Smooth muscle cell (in vitro differentiated cells): ENCODE data around the gene SVEP1. TPM values are rescaled to one million over a fixed set of nuclear protein-coding genes. Genes with fewer than 3 reads are reported as not detected.

Experiments used
- DNase-seq: peaks from one replicate; lab custom pipeline; 2025; ENCODE audit not compliant: unreplicated experiment; lab: John Stamatoyannopoulos, UW
- H2AFZ ChIP-seq: fragments of 200-600 bp; sonication (generic); 2 replicates; pipeline ENCODE4 v1.6.0; 2016; ENCODE audit warnings: antibody characterized with exemption, low read depth, mild to moderate bottlenecking
- H3F3A ChIP-seq: fragments of 200-600 bp; sonication (generic); 2 replicates; pipeline ENCODE4 v1.6.0; 2017; ENCODE audit warnings: antibody characterized with exemption, low read depth
- H3K27ac ChIP-seq: fragments of 200-600 bp; sonication (generic); 2 replicates; pipeline ENCODE4 v1.5.1; 2016; ENCODE audit warnings: low read depth, mild to moderate bottlenecking
- H3K27me3 ChIP-seq: fragments of 200-600 bp; sonication (generic); 2 replicates; pipeline ENCODE4 v1.6.1; 2016; ENCODE audit warnings: low read depth, mild to moderate bottlenecking
- H3K36me3 ChIP-seq: fragments of 200-600 bp; sonication (generic); 2 replicates; pipeline ENCODE4 v1.5.1; 2016; ENCODE audit warnings: low read depth
- H3K4me1 ChIP-seq: fragments of 200-600 bp; sonication (generic); 2 replicates; pipeline ENCODE4 v1.5.1; 2016; ENCODE audit warnings: low read depth
- H3K4me2 ChIP-seq: fragments of 200-600 bp; sonication (generic); 2 replicates; pipeline ENCODE4 v1.6.0; 2016; ENCODE audit warnings: mild to moderate bottlenecking
- H3K4me3 ChIP-seq: fragments of 200-600 bp; sonication (generic); 2 replicates; pipeline ENCODE4 v1.5.1; 2016; ENCODE audit warnings: mild to moderate bottlenecking
- H3K79me2 ChIP-seq: fragments of 200-600 bp; sonication (generic); 2 replicates; pipeline ENCODE4 v1.6.0; 2016; ENCODE audit warnings: low read depth, mild to moderate bottlenecking
- H3K9ac ChIP-seq: fragments of 200-600 bp; sonication (generic); 2 replicates; pipeline ENCODE4 v1.6.0; 2016; ENCODE audit warnings: low read depth
- H3K9me3 ChIP-seq: fragments of 200-600 bp; sonication (generic); replicated peaks from 2 replicates; pipeline ENCODE4 v1.5.1; 2016; ENCODE audit warnings: low read depth
- H4K20me1 ChIP-seq: fragments of 200-600 bp; sonication (generic); 2 replicates; pipeline ENCODE4 v1.6.0; 2016; ENCODE audit warnings: low read depth
- WGBS: methylation state at CpG from one replicate; pipeline ENCODE4 v1.1.7; 2016; ENCODE audit warnings: low lambda C conversion rate; 5-methylcytosine and 5-hydroxymethylcytosine counted together
- polyA plus RNA-seq: library from polyadenylated mRNA; unstranded; fragments of >200 nt; fragmentation: Nextera tagmentation; extraction: Ambion mirVana; gene quantifications from 2 replicates; pipeline ENCODE4 v1.2.1, GENCODE V29; 2016
- total RNA-seq: library from RNA; depleted of rRNA; stranded (reverse); fragments of >200 nt; gene quantifications from 2 replicates; pipeline ENCODE4 v1.2.3, GENCODE V29; 2014
- TF ChIP-seq, protein P1 (sequence below): fragments of 200-600 bp; sonication (generic); IDR thresholded peaks from 2 replicates; pipeline ENCODE4 v1.5.1; 2017; ENCODE audit warnings: borderline replicate concordance, mild to moderate bottlenecking, antibody characterized with exemption; ENCODE audit not compliant: insufficient read depth, poor library complexity, severe bottlenecking

Gene SVEP1
- total and polyA plus RNA-seq, 2 experiments from 2014 or later, result 6.4 to 14.8 TPM

DNA sequence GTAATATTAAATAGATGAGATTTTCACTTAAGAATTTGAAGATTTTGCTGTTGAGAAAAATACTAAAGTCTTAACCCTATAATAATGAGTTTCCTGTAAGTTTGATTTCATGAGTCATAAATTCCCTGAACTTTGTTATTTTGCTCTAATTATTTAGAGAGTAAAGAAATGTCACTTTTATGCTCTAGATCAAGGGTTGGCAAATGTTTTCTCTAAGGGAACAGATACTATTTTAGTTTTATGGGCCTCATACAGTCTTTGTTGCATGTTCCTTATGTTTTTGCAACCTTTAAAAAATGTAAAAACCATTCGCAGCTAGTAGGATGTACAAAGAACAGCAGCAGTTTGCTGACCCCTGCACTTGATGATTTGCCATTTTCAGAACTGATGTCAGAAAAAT lies 241.4 kb downstream of the SVEP1 start:
- Histone ChIP-seq H3F3A (no peaks in the 10 kb centered on the region), H4K20me1 (no peaks in the 10 kb centered on the region), H3K9me3 (no peaks in the 10 kb centered on the region), H2AFZ (no peak overlapping the region), H3K79me2 (no peaks in the 10 kb centered on the region), H3K27me3 (no peaks in the 10 kb centered on the region), H3K4me1 (no peaks in the 10 kb centered on the region), H3K4me3 (no peak overlapping the region), H3K4me2 (no peak overlapping the region), H3K9ac (no peak overlapping the region), H3K27ac (no peak overlapping the region), H3K36me3 (no peaks in the 10 kb centered on the region)
- WGBS, result 89% methylated on average over 1 of the region's 1 CpG
- TF ChIP-seq, protein P1, sequence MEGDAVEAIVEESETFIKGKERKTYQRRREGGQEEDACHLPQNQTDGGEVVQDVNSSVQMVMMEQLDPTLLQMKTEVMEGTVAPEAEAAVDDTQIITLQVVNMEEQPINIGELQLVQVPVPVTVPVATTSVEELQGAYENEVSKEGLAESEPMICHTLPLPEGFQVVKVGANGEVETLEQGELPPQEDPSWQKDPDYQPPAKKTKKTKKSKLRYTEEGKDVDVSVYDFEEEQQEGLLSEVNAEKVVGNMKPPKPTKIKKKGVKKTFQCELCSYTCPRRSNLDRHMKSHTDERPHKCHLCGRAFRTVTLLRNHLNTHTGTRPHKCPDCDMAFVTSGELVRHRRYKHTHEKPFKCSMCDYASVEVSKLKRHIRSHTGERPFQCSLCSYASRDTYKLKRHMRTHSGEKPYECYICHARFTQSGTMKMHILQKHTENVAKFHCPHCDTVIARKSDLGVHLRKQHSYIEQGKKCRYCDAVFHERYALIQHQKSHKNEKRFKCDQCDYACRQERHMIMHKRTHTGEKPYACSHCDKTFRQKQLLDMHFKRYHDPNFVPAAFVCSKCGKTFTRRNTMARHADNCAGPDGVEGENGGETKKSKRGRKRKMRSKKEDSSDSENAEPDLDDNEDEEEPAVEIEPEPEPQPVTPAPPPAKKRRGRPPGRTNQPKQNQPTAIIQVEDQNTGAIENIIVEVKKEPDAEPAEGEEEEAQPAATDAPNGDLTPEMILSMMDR, result no peak
- DNase-seq, result no peak

DNA sequence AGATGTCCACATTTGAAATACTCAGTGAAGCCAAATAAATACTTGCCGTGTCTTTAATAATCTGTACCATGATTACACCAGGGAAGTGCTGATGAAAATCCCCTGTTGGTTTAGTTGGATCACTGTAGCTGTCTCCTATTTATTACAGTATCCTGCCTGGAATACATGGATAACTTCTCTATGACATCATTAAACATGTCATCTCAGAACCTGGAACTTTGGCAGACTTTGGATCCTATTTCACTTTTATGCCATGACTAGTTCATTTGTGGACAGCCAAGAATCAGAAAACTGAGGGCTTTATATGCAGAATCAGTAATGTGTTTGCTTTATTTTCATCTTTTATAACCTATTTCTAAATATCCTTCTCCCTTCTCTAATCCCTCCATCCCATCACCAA lies 241.8 kb downstream of the SVEP1 start, which contains the start of gene TXNDC8:
Gene TXNDC8, minus strand, starts transcription at position 137 of the 400 bp plus-strand sequence.
- no peaks in the 10 kb centered on the region for H3F3A ChIP-seq
- H3K79me2 ChIP-seq, result no peaks in the 10 kb centered on the region
- no peak within 1 kb of the TSS for H3K9ac ChIP-seq
- WGBS, result 89% methylated on average over 1 of the region's 1 CpG
- no peaks in the 10 kb centered on the region for H3K4me1 ChIP-seq
- H3K4me2 ChIP-seq, result no peak within 1 kb of the TSS
- no peaks in the 10 kb centered on the region for H4K20me1 ChIP-seq
- no peaks in the 10 kb centered on the region for H3K9me3 ChIP-seq
- TF ChIP-seq, protein P1, result no peak
- DNase-seq, result no peak
- H3K4me3 ChIP-seq, result no peak within 1 kb of the TSS
- H3K27ac ChIP-seq, result no peak within 1 kb of the TSS
- no peaks in the 10 kb centered on the region for H3K27me3 ChIP-seq
- H2AFZ ChIP-seq, result no peak within 1 kb of the TSS
- no peaks in the 10 kb centered on the region for H3K36me3 ChIP-seq

DNA sequence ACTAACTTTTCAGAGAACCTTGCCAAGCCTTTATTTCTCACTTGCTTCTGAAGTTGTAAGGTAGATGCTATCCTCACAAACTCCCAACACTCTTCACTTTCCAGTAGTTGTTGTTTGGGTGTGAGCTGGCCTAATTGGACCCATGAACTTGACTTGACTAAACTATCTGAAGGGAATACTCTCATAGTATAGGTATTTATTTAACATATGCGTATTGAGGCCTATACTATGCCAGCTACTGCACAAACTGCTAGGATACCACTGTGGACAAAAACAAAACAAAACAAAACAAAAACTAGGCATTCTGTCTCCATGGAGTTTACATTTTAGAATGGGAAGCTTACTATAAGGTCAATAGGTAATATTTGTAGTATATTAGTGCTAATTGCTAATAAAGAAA lies 243.2 kb downstream of the SVEP1 start:
- Histone ChIP-seq H3K4me2 (no peak overlapping the region), H4K20me1 (no peaks in the 10 kb centered on the region), H2AFZ (no peak overlapping the region), H3K79me2 (no peaks in the 10 kb centered on the region), H3K27ac (no peak overlapping the region), H3K9me3 (no peaks in the 10 kb centered on the region), H3K27me3 (no peaks in the 10 kb centered on the region), H3K4me3 (no peak overlapping the region), H3K9ac (no peak overlapping the region), H3K4me1 (no peaks in the 10 kb centered on the region), H3F3A (no peaks in the 10 kb centered on the region), H3K36me3 (no peaks in the 10 kb centered on the region)
- 83% methylated on average over 1 of the region's 1 CpG for WGBS
- TF ChIP-seq, protein P1, result no peak
- DNase-seq, result no peak

DNA sequence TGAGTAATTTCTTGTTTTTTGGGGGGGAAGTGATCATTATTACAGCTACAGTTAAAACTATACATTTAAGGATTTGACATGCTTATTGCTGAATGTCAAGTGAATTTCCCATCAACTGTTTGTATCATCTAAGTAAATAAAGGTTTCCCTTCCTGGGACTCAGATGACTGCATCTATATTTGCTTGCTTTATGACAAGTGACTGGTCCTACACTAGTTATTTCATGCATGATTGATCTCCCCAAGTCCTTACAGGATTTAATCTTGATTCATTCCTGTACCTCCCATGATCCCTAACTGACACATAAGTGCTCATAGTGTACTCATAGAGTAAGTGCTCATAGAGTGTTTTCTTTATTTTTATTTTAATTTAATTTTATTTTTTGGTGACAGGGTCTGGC lies 244.7 kb downstream of the SVEP1 start:
- no peaks in the 10 kb centered on the region for H3K4me1 ChIP-seq
- no peak overlapping the region for H3K4me3 ChIP-seq
- no peaks in the 10 kb centered on the region for H3K79me2 ChIP-seq
- no peak overlapping the region for H3K9ac ChIP-seq
- no peaks in the 10 kb centered on the region for H3F3A ChIP-seq
- no peaks in the 10 kb centered on the region for H3K36me3 ChIP-seq
- H3K27ac ChIP-seq, result no peak overlapping the region
- TF ChIP-seq, protein P1, result no peak
- H4K20me1 ChIP-seq, result no peaks in the 10 kb centered on the region
- H3K9me3 ChIP-seq, result no peaks in the 10 kb centered on the region
- H2AFZ ChIP-seq, result no peak overlapping the region
- no peaks in the 10 kb centered on the region for H3K27me3 ChIP-seq
- DNase-seq, result no peak
- H3K4me2 ChIP-seq, result no peak overlapping the region
